ENCODE measurements around the gene ZNF132.

GRCh38 chr19:58399903-58400302 lies 40.0 kb downstream of the ZNF132 start:
- TF ChIP-seq POLR2A (IDR thresholded peaks at IDR 0.05) (no peak), CTCF (IDR thresholded peaks at IDR 0.05) (no peak)

Data from uterus (tissue), 2 donors.